Mesenteric fat pad (tissue), 1 donor: Measurements from ENCODE around the gene ROR2. TPM values are rescaled to one million over a fixed set of nuclear protein-coding genes. Genes with fewer than 3 reads are reported as not detected.

ENCODE experiments used
- DNase-seq: peaks from one replicate; pipeline ENCODE4 v3.0.0-alpha.2; 2020; ENCODE audit warnings: low spot score
- total RNA-seq: library from RNA; stranded (reverse); fragmentation: NEBNext Ultra II Directional; extraction: Animal tissue kit (Norgen Biotek cat#: 25700); gene quantifications from one replicate; pipeline ENCODE4 v1.2.1, GENCODE V29; 2021
- donor health status: DM: yes; HTN: yes; CAD: no.

The ROR2 gene
- total RNA-seq, 1 donor from 2014 or later = 9.5 TPM

GRCh38 chr9:91902475-91903125 is 47.4 kb downstream of the ROR2 start:
- no peak for DNase-seq

- no peak for DNase-seq
Measured at GRCh38 chr9:91900797-91901177, 49.2 kb downstream of the ROR2 start.

DNA sequence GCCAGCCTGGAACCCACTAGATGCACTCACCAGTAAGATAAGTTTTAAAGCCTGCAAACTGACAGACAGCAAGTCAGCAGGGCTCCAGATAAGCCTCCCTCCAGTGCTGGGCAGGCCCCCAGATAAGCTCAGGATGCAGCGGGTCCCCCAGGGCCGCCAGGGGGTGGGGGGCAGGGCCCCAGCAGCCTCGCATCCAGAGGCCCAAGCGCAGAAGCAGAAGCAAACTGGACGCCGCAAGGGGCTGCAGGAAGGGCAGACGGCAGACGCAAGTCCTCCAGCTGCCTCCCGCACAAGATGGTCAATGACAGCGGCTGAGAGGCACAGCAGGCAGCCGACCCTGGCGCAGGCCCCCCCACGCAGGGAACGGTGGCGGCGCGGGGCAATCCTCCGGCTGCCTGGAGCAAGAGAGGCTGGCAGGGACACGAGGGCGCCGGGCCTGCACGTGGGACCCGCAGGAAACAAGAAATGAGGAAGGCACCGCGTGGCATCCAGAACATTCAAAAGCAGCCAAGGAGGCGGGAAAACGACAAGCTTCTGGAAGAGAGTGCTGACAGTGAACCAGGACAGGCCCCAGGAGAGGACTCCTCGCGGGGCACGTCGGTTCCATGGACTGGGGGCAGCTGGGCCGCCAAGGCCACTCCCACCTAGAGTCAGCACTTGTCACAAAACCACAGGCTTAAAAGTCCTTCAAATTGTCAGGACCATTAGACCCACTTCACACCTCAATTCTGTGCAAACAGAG is 49.8 kb downstream of the ROR2 start:
- no peak for DNase-seq

- DNase-seq = no peak
Measured at GRCh38 chr9:91899594-91899993, 50.4 kb downstream of the ROR2 start.

GRCh38 chr9:91899219-91899563 is 50.8 kb downstream of the ROR2 start:
- no peak for DNase-seq

DNA sequence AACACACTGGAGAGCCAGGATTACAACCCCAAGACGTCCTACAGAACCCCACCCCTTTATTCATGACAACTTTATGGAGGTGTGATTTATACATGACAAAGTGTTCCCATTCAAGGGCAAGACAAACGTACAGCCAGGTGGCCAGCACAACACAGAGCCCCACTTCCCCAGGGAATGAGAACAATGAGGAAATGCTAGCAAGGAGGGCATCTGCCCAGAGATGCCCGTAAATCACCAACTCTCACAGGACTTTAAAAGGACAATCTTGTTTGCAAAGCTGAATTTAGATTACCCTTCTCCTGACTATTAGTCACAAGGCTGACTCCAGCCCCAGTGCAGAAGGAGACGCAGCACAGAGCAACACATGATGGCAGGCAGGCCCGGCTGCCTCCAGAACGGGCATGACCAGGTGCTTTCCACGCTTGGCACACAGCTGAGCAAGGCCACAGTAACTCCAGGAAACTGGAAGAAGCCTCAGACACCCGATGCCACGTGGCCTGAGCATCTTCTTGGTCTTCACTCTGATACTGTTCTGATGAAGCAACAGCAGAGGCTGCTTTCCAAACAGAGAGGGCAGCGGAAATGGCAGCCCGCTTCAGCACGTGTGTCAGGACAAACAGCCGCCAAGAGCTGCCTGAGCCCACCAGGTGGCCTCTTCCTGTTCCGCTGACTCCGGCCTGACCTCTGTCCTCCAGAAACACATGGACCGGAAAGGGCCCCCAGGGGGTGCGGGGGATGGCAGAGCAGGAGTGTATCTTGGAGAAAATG is 51.4 kb downstream of the ROR2 start:
- DNase-seq = no peak

DNA sequence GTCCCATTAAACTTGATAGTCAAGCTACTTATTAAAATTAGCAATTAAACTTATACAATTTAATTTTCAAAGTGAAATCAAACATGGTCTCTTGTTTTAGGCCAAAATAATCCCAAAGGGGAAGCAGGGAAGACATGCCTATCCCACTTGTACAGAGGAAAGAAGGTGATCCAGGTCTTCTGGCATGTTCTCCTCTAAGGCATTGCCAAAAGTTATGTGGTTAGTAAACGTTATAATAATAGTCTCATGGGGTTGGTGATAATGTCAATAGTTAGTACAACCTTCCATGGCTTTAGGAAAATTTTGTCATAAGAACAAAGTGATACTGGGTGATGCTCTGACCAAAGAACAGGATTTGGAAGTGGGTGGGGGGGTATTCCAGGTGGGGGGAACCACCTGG is 52.8 kb downstream of the ROR2 start:
- no peak for DNase-seq

- DNase-seq = no peak
Measured at GRCh38 chr9:91896513-91897121, 53.4 kb downstream of the ROR2 start.

- no peak for DNase-seq
Measured at GRCh38 chr9:91896097-91896496, 53.9 kb downstream of the ROR2 start.

- DNase-seq = no peak
Measured at GRCh38 chr9:91894536-91894935, 55.5 kb downstream of the ROR2 start.

DNA sequence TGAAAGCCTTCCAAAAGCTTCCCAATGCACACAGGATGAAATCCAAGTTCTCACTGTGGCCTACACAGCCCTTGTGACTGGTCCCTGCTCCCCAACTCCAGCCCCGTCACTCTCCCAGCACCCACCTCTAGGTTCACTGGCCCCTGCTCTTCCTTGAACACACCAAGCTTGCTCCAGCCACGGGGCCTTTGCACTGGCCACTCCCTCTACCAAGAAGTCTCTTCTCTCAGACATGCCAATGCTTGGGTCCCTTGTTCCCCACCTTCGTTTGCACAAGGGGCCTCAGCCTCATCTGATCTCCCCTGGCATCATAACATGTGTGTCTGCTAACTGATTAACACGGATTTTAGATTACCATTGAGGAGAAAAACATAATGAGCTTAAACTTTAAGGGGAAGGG is 56.0 kb downstream of the ROR2 start:
- DNase-seq = no peak

DNA sequence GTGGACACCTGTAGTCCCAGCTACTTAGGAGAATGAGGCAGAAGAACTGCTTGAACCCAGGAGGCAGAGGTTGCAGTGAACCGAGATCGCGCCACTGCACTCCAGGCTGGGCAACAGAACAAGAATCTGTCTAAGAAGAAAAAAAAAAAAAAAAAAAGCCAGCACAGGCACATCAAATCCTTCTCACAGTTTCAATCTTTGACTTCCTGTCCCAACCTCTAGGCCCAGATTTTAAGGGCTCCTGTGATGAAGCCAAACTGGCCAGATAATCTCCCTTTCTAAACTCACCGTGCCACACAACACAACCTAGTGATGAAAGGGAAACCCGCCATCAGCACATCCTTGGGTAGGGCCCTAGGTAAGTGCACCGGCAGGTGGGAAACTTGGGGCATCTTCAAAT is 58.1 kb downstream of the ROR2 start:
- no peak for DNase-seq

GRCh38 chr9:91890662-91891061 is 59.4 kb downstream of the ROR2 start:
- no peak for DNase-seq

GRCh38 chr9:91889161-91889911 is 60.7 kb downstream of the ROR2 start:
- DNase-seq = no peak

- DNase-seq = no peak
Measured at GRCh38 chr9:91886414-91887076, 63.5 kb downstream of the ROR2 start.

DNA sequence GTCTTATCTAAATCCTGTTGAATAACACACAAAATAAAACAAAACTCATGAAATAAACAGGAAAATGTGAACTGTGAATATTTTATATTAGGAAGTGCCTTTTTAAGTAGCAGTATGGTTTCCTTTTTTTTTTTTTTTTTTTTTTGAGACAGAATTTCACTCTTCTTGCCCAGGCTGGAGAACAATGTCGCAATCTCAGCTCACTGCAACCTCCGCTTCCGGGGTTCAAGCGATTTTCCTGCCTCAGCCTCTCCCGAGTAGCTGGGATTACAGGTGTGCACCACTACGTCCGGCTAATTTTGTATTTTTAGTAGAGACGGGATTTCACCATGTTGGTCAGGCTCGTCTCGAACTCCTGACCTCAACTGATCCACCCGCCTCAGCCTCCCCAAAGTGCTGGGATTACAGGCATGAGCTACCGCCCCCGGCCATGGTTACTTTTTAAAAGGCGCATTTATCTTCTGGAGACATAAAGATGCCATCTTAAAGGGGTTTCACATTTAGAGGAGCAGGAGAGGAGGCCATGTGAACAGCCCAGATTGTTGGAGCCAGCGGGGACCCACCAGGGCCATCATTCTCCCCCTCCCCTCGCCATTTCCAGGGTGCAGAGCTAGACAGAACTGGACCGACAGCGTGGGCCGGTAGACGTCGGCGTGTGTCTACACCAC is 64.1 kb downstream of the ROR2 start:
- no peak for DNase-seq

- DNase-seq = no peak
Measured at GRCh38 chr9:91884696-91885687, 65.0 kb downstream of the ROR2 start.

- DNase-seq = no peak
Measured at GRCh38 chr9:91884153-91884552, 65.9 kb downstream of the ROR2 start.

DNA sequence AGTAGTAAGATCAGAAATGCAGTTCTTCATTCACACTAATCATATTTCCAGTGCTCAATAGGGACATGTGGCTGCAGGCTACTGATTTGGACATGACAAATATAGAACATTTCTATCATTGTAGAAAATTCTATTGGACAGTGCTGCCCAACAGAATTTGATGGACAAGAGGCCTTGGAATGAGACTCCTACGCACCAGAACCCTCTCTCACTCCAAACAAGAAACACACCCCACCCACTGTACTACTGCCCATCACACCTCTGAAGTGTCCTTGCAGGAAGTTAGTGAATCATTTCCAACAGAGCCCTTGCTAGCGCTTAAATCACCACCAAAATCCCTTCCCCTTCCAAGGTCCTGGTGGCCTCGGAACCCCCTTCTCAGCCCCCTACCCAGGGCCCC is 66.5 kb downstream of the ROR2 start:
- DNase-seq = no peak
